Mucosa of stomach (tissue), 1 donor: Measurements from ENCODE around the gene BRD1.
"Not testable (repeated sequence)": the region's sequence is repeated elsewhere in the genome, so short reads cannot be mapped to it uniquely, and the experiment has no call there.

Source experiments
- H3K27me3 ChIP-seq: one replicate; pipeline ENCODE4 v1.7.0; 2013; ENCODE audit warnings: mild to moderate bottlenecking, low read length; ENCODE audit not compliant: control insufficient read depth, insufficient read depth
- H3K36me3 ChIP-seq: one replicate; pipeline ENCODE4 v1.7.0; 2013; ENCODE audit warnings: low read length; ENCODE audit not compliant: control insufficient read depth, insufficient read depth
- H3K4me1 ChIP-seq: one replicate; pipeline ENCODE4 v1.7.0; 2013; ENCODE audit warnings: mild to moderate bottlenecking, low read length; ENCODE audit not compliant: control insufficient read depth, insufficient read depth
- H3K4me3 ChIP-seq: one replicate; pipeline ENCODE4 v1.7.0; 2013; ENCODE audit warnings: low read length
- H3K9ac ChIP-seq: one replicate; pipeline ENCODE4 v1.7.0; 2013; ENCODE audit warnings: mild to moderate bottlenecking, low read length, moderate library complexity
- H3K9me3 ChIP-seq: one replicate; pipeline ENCODE4 v1.7.0; 2013; ENCODE audit warnings: mild to moderate bottlenecking, low read length, moderate library complexity; ENCODE audit not compliant: control insufficient read depth
- donor health status: Pancreatic carcinoma.

BRD1 gene

GRCh38 chr22:49862496-49862776 lies 34.8 kb upstream of the BRD1 start:
- H3K4me3 ChIP-seq = no peak overlapping the region
- no peaks in the 10 kb centered on the region for H3K9me3 ChIP-seq
- H3K9ac ChIP-seq = no peak overlapping the region

GRCh38 chr22:49861642-49862495 lies 34.2 kb upstream of the BRD1 start:
- H3K4me3 ChIP-seq = no peak overlapping the region

More at GRCh38 chr22:49862496-49862776, 34.8 kb upstream of the BRD1 start:
- peaks cover 8% of the 10 kb centered on the region for H3K4me1 ChIP-seq
- H3K36me3 ChIP-seq = no peaks in the 10 kb centered on the region
- no peaks in the 10 kb centered on the region for H3K27me3 ChIP-seq

GRCh38 chr22:49858827-49859226 lies 31.2 kb upstream of the BRD1 start:
- peaks cover 26% of the 10 kb centered on the region for H3K4me1 ChIP-seq
- no peaks in the 10 kb centered on the region for H3K9me3 ChIP-seq
- H3K4me3 ChIP-seq = no peak overlapping the region
- H3K36me3 ChIP-seq = no peaks in the 10 kb centered on the region
- H3K27me3 ChIP-seq = no peaks in the 10 kb centered on the region
- no peak overlapping the region for H3K9ac ChIP-seq

More at GRCh38 chr22:49861642-49862495, 34.2 kb upstream of the BRD1 start:
- Histone ChIP-seq H3K9me3 (no peaks in the 10 kb centered on the region), H3K36me3 (no peaks in the 10 kb centered on the region), H3K4me1 (peaks cover 13% of the 10 kb centered on the region), H3K9ac (no peak overlapping the region), H3K27me3 (no peaks in the 10 kb centered on the region)

- Histone ChIP-seq H3K9me3 (no peaks in the 10 kb centered on the region), H3K4me3 (no peak overlapping the region), H3K9ac (no peak overlapping the region), H3K4me1 (peaks cover 21% of the 10 kb centered on the region), H3K27me3 (no peaks in the 10 kb centered on the region), H3K36me3 (no peaks in the 10 kb centered on the region)
Observed at GRCh38 chr22:49856766-49857618, 29.3 kb upstream of the BRD1 start.

GRCh38 chr22:49856343-49856742 lies 28.7 kb upstream of the BRD1 start:
- peaks cover 19% of the 10 kb centered on the region for H3K4me1 ChIP-seq
- H3K4me3 ChIP-seq = no peak overlapping the region
- H3K9me3 ChIP-seq = no peaks in the 10 kb centered on the region
- H3K36me3 ChIP-seq = no peaks in the 10 kb centered on the region
- H3K27me3 ChIP-seq = no peaks in the 10 kb centered on the region
- H3K9ac ChIP-seq = peak overlapping the region; percentile 6

DNA sequence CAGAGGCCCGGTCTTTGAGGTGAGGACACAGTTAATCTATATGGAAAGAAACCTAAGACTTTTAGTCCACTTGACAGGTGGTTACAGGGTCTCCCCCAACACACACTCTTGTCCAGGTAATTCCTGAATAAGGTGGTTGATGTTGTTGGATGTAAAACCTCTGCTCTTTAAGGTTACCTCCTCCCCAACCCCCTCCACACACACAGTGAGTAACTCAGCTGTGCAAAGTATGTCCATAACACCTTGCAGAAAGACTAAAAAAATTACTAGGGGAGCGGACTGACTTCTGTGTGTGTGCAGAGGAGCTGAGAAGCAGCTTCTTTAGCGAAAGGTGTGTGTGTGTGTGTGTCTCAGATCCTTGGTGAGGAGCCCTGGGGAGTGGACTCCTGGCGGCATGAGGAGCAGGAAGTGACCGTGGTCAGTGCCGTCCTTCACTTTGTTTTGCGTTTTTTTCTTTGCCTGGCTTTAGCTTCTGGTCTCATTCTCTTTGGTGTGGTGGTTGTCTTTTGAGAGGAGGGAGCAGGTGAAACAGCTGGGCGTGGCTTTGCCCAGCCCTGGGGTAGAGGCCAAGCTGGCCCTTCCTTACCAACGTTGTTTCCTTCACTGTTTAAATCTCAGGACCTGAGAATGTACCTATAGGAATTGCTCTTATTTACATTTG lies 27.7 kb upstream of the BRD1 start:
- H3K9me3 ChIP-seq = no peaks in the 10 kb centered on the region
- peaks cover 19% of the 10 kb centered on the region for H3K4me1 ChIP-seq
- peak overlapping the region; percentile 6 for H3K9ac ChIP-seq
- no peaks in the 10 kb centered on the region for H3K36me3 ChIP-seq
- H3K4me3 ChIP-seq = peak overlapping the region; percentile 7
- peaks cover 2% of the 10 kb centered on the region for H3K27me3 ChIP-seq

- peak overlapping the region; percentile 72 for H3K9ac ChIP-seq
- H3K9me3 ChIP-seq = no peaks in the 10 kb centered on the region
- H3K36me3 ChIP-seq = no peaks in the 10 kb centered on the region
- peaks cover 24% of the 10 kb centered on the region for H3K4me1 ChIP-seq
- peak overlapping the region; percentile 45 for H3K4me3 ChIP-seq
- peaks cover 14% of the 10 kb centered on the region for H3K27me3 ChIP-seq
Observed at GRCh38 chr22:49853981-49854831, 26.5 kb upstream of the BRD1 start.

DNA sequence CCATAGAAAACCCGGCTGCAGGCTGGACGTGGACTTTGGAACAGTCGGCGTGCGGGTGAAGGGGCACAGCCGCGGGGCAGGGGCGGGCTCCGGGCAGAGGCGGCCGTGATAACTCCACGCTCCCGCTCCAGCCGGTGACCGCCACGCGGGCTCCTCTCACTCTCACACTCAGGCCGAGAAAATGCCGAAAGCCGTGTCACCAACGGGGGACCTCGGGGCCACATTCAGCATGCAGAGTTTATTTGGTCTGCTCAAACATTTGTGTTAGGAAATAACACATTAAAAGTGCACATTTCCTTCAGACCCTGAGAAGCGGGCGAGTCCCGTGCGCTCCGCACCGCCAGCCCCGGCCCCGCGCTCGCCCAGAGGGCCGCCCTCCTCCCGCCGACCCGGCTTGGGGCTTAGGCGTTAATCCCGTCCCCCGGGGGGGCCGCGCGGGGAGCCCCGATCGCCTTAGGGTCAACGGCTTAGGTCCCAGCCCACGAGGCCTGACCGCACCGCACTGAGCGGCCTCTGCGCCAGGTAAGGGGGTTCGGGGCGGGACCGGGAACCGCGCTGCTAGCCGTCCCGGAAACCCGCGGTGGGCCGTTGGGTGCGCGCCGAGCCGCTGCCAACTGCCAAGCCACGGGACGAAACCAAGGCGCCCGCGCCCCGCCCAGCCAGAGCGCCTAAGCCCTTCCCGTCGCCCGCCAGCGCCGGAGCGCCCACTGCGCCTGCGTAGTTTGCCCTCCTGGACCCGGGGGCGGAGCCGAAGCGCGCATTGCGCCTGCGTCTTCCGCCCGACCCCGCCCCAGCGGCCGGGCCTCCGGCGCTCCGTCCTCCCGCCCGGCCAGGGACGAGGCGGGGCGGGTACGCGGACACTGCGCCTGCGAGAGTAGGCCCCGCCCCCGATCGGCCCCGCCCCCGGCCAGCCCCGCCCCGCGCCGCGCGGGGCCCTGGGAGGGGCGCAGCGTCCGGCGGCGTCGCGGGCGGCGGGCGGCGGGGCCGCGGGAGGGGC lies 25.5 kb upstream of the BRD1 start, which contains the start of gene ZBED4:
ZBED4 (plus strand) TSS at position 947 of the 997 bp plus-strand sequence. CDS start 29,819 bp downstream, outside the sequence.
- Histone ChIP-seq H3K9ac (peak within 1 kb of the TSS; percentile 87), H3K36me3 (no peaks in the 10 kb centered on the region), H3K9me3 (no peaks in the 10 kb centered on the region), H3K4me3 (peak within 1 kb of the TSS; percentile 55), H3K4me1 (peaks cover 24% of the 10 kb centered on the region), H3K27me3 (peaks cover 24% of the 10 kb centered on the region)

- peaks cover 24% of the 10 kb centered on the region for H3K4me1 ChIP-seq
- H3K36me3 ChIP-seq, H3K9me3 ChIP-seq: not testable (repeated sequence)
- peak overlapping the region; percentile 87 for H3K9ac ChIP-seq
- peaks cover 31% of the 10 kb centered on the region for H3K27me3 ChIP-seq
- H3K4me3 ChIP-seq = peak overlapping the region; percentile 55
Observed at GRCh38 chr22:49852568-49852897, 24.9 kb upstream of the BRD1 start.

GRCh38 chr22:49850959-49851802 lies 23.5 kb upstream of the BRD1 start:
- Histone ChIP-seq H3K36me3 (no peaks in the 10 kb centered on the region), H3K9ac (no peak overlapping the region), H3K4me1 (peaks cover 16% of the 10 kb centered on the region), H3K4me3 (no peak overlapping the region), H3K27me3 (peaks cover 40% of the 10 kb centered on the region), H3K9me3 (no peaks in the 10 kb centered on the region)
